Endometrial microvascular endothelial cells (primary cell): ENCODE measurements around the gene TECPR2. TPM values are rescaled to one million over a fixed set of nuclear protein-coding genes. Genes with fewer than 3 reads are reported as not detected.

Source experiments
- in situ Hi-C: cut with HindIII; loops from 2 replicates; pipeline ENCODE4 v1.10.0; 2017; ENCODE audit warnings: low sequenced_read_pairs, low pct_unique_long_range_greater_than_20kb; ENCODE audit errors: inconsistent ontology term
- total RNA-seq: library from RNA; depleted of rRNA; stranded (reverse); fragments of >200 nt; gene quantifications from one replicate; pipeline ENCODE4 v1.2.3, GENCODE V29; 2015; ENCODE audit errors: inconsistent ontology term

The TECPR2 gene
- total RNA-seq, 1 donor from 2014 or later, result 8.9 TPM

- in situ Hi-C loops, result no loop called here
Measured at GRCh38 chr14:102362084-102362483, 657 bp upstream of the TECPR2 start.

- in situ Hi-C loops, result no loop called here
Measured at GRCh38 chr14:102363182-102363943, 622 bp downstream of the TECPR2 start.

GRCh38 chr14:102370305-102370809 is 7.6 kb downstream of the TECPR2 start:
- in situ Hi-C loops, result no loop called here

GRCh38 chr14:102371361-102371760 is 8.6 kb downstream of the TECPR2 start:
- in situ Hi-C loops, result no loop called here

- in situ Hi-C loops, result no loop called here
Measured at GRCh38 chr14:102373110-102373509, 10.4 kb downstream of the TECPR2 start.

GRCh38 chr14:102374264-102374663 is 11.5 kb downstream of the TECPR2 start:
- in situ Hi-C loops, result no loop called here

- in situ Hi-C loops, result no loop called here
Measured at GRCh38 chr14:102375119-102375518, 12.4 kb downstream of the TECPR2 start.

- in situ Hi-C loops, result no loop called here
Measured at GRCh38 chr14:102377696-102378095, 15.0 kb downstream of the TECPR2 start.

- in situ Hi-C loops, result no loop called here
Measured at GRCh38 chr14:102378830-102379229, 16.1 kb downstream of the TECPR2 start.

- in situ Hi-C loops, result no loop called here
Measured at GRCh38 chr14:102387086-102387485, 24.3 kb downstream of the TECPR2 start.

- in situ Hi-C loops, result no loop called here
Measured at GRCh38 chr14:102389246-102389645, 26.5 kb downstream of the TECPR2 start.

- in situ Hi-C loops, result no loop called here
Measured at GRCh38 chr14:102390064-102390855, 27.5 kb downstream of the TECPR2 start.

GRCh38 chr14:102392506-102392905 is 29.8 kb downstream of the TECPR2 start:
- in situ Hi-C loops, result no loop called here

- in situ Hi-C loops, result no loop called here
Measured at GRCh38 chr14:102394717-102395375, 32.1 kb downstream of the TECPR2 start.

- in situ Hi-C loops, result no loop called here
Measured at GRCh38 chr14:102396521-102396920, 33.8 kb downstream of the TECPR2 start.

GRCh38 chr14:102403028-102403427 is 40.3 kb downstream of the TECPR2 start:
- in situ Hi-C loops, result no loop called here

GRCh38 chr14:102407258-102407657 is 44.5 kb downstream of the TECPR2 start:
- in situ Hi-C loops, result no loop called here

- in situ Hi-C loops, result no loop called here
Measured at GRCh38 chr14:102408724-102409123, 46.0 kb downstream of the TECPR2 start.

- in situ Hi-C loops, result no loop called here
Measured at GRCh38 chr14:102415671-102416070, 52.9 kb downstream of the TECPR2 start.
